ENCODE results near the gene KCNQ1.

Gene KCNQ1

GRCh38 chr11:2665526-2666400 is 221.0 kb downstream of the KCNQ1 start:
- DNase-seq (no peak), ATAC-seq (no peak)

DNA sequence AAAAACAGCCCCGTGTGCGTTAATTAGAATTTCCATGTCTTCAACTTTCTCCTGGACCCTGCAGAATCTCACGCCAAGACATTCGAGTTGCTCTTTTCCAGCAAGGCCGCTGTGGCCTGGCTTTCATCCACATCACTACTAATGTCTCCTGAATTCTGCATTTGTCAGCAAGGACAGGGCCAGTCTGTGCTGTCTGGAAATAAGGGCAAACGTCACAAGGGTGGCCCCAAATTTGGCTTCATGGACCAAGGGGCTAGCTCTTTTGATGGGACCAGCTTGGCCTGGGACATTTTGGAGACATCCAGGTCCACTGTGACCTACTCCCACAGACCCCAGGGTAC is 221.6 kb downstream of the KCNQ1 start:
- DNase-seq (no peak), ATAC-seq (no peak)

GRCh38 chr11:2666828-2667570 is 222.2 kb downstream of the KCNQ1 start:
- no peak for ATAC-seq
- no peak for DNase-seq

DNA sequence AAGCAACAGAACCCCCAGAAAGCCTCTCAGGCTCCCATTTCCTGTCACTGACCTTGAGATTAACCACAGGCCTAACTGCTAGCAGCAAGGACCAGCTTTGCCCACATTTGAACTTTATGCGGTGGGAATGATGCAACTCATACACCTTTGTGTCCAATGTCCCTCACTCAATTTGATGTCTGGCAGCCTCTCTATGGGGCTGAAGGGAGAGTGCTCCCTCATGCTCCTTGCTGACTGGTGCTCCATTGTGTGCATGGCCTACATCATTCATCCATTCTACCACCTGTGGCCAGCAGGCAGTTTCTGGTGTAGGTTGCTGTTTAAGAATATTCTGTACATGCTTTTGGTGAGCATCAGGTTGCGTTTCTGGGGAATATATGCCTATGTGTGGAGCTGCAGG is 223.1 kb downstream of the KCNQ1 start:
- ATAC-seq (no peak), DNase-seq (no peak)

- ATAC-seq (no peak), DNase-seq (no peak)
These were observed 224.1 kb downstream of the KCNQ1 start for GRCh38 chr11:2668876-2669275.

GRCh38 chr11:2669634-2670469 is 225.0 kb downstream of the KCNQ1 start:
- no peak for ATAC-seq
- DNase-seq: no peak

DNA sequence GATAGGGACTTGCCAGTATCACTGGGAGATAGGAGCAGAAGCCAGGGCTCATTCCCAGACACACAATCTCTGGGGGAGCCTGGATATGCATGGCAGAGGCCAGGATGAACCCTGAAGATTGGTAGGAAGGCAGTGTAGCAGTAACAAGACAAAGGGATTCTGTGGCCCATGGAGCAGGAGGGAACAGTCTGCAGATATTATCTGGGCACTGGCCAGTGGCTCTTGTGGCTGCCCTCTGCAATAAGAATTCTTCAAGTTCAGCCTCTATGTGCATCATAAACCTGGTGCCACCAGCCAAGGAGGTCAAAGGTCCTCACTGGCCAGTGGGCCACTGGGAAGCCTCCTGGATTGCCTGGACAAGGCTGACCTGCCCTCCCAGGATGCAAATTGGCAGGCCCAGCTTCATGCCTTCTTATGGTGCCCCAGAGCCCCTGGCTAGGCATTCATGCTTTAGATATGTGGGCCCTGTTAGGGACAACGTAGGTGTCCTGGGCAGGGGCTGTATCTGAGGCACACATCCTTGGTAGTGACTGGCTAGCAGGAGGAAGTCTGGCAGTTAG is 225.8 kb downstream of the KCNQ1 start:
- DNase-seq: no peak
- ATAC-seq: no peak

DNA sequence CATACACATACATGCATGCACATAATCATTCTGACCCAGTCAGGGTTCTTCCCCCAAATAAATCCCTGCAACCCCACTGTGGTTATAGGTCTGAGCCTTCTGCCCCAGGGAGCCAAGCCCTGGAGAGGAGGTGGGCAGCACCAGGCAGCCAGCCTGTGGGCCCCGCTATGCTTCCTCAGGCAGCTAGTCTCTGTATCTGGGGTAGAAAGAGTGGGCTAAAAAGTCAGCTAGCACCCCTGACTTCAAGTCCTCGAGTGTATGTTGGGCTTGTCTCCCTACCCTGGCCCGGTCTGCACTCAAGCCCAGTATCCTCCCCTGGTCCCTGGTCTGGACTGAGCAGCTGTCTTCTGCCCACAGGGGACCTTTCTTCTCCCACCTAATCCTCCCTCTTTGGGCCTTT is 226.9 kb downstream of the KCNQ1 start:
- ATAC-seq (no peak), DNase-seq (no peak)

DNA sequence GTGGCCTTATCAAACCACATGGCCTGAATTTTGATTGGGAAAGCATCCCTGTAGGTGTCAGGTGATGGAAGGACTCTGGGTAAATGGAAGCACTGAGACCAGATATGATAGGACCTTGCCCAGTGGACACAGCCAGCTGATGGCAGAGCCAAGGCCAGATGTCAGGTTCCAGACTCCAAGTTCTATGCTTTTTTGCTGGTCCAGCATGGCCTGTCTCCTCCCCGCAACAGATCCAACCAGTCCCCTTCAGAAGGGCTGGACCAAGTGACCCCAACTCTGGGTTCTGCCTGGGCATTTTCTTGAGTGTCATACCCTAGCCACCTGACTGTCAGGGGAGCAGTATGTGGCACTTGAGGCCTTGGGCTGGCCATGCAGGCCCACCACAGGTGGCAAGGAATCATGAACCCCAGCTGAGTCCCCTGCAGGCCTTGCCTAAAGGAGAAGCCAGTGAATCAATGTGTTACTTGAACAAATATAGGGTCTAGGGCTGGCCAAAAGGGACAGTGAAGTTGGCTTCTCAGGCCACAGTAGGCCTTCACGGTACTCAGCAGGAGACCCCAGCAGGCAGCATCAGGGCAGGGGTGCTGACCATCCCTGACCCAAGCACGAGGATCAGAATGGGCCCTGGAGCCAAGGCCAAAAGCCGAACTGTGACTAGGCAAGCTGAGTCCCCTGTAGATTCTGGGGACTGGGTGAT is 227.9 kb downstream of the KCNQ1 start:
- no peak for DNase-seq
- no peak for ATAC-seq

- DNase-seq (no peak), ATAC-seq (no peak)
These were observed 228.4 kb downstream of the KCNQ1 start for GRCh38 chr11:2673250-2673610.

DNA sequence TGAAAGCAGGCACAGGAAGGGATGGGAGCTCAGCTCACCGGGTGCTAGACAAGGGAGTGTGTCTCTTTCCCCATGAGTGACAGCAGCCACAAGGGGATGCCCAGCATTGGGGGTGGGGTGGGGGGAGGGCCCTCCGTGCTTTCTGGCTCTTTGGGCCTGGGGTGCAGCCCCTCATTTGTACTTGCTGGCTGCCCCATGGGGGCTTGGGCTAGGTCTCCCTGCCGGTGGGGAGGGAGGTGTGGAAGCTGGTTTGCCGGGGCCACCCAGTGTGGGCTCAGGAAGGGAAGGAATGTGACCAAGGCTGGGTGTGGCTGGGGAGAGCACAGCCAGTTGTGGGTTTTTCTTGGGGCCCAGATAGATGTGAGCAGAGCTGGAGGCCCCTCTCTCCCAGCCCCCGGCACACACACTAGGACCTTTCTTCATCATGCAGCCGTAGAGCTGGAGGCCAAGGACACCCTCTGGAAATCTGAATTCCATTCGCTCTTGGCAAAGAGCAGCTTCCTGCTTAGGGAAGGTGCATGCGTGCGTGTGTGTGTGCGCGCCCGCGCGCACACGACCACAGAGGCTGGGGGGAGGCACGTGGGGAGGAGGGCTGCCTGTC is 229.2 kb downstream of the KCNQ1 start:
- DNase-seq (no peak), ATAC-seq (no peak)

DNA sequence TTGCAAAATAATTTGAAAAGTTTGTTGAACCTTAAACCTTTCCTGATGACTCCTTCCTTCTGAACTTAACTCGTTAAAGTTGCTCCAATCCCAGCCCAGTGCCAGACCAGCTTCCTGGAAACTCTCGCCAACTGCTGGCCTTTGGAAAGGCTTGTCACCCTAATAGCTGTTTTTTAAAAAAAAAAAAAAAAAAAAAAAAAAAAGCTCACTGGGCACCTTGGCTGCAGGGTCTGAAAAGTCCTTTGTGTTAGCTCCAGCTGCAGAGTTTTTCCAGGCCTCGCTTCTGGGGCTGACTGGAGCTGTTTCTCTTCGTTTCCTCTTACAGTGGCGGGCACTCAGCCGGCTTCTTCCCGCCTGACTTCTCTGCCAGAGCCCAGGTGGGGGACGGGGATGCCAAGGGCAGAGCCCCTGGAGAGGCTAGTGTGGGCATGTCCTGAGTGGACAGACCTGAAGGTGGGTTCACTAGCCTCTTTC is 229.9 kb downstream of the KCNQ1 start:
- DNase-seq (no peak), ATAC-seq (no peak)

- DNase-seq (no peak), ATAC-seq (no peak)
These were observed 230.7 kb downstream of the KCNQ1 start for GRCh38 chr11:2675540-2675939.

DNA sequence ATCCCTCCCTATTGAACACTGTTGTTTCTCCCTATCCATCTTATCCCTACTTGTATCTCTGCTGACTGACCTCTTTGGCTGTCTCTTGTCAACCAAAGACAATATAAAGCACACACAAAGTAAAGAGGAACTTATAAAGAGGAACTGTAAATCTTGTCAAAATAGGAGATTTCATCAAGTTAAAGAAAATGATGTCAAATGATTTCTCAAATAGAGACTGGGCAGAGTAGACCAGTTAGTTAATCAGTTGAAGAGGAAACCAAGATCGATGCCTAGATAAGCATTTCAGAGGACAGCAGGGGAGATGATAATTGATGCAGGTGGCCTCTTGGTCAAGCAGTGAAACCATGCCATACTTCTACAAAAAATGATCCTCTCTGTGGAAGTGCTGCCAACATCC is 232.3 kb downstream of the KCNQ1 start:
- ATAC-seq: no peak
- no peak for DNase-seq

- DNase-seq (no peak), ATAC-seq (no peak)
These were observed 233.6 kb downstream of the KCNQ1 start for GRCh38 chr11:2678396-2678795.

GRCh38 chr11:2679011-2679676 is 234.3 kb downstream of the KCNQ1 start:
- ATAC-seq (no peak), DNase-seq (no peak)

DNA sequence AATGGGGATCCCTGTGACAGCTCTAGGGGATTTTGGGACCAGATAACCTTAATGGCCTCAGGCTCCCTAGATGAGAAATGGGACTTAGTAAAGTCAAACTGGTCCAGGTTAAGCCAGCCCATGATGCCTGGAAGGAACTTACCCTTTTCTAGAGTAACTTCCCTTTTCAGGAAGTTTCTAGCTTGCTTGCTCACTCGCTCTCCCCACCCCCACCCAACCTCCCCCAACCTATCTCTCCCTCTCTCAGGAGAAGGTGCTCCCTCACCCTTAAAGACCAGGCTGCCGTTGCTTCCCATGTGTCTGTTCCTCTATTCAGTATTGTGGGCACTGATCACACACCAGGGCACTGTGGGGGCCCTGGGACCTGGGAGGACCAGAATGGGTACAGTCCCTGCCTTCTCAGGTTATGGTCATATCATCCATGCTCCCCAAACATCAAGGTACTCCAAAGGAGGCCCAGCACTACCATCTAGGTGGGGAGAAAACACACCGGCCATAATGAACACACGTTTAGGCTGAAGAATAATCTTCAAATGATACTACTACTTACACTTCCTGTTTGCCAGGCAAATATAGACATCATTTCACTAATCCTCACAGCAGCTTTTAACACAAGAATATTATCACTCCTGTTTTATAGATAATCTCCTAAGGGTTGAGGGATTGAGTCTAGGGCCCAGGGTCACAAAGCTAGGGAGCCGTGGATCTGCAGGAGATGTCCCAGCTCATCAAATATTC is 236.8 kb downstream of the KCNQ1 start:
- no peak for DNase-seq
- no peak for ATAC-seq

- ATAC-seq: no peak
- DNase-seq: no peak
These were observed 239.0 kb downstream of the KCNQ1 start for GRCh38 chr11:2683806-2684205.

- ATAC-seq: no peak
- DNase-seq: no peak
These were observed 239.8 kb downstream of the KCNQ1 start for GRCh38 chr11:2684581-2684980.

- no peak for ATAC-seq
- DNase-seq: no peak
These were observed 240.2 kb downstream of the KCNQ1 start for GRCh38 chr11:2685051-2685450.

Measured in stimulated activated naive CD8-positive, alpha-beta T cell treated with anti-CD3 and anti-CD28 coated beads, Interleukin-15, Interleukin-2, amounts not matched to agents 100 U/mL and 50 U/mL, for 24 hours (primary cell).